ENCODE data around the gene SNCG.
"Not testable (repeated sequence)": the region's sequence is repeated elsewhere in the genome, so short reads cannot be mapped to it uniquely, and the experiment has no call there.

The SNCG gene

GRCh38 chr10:86958116-86958900, at the start of gene SNCG:
SNCG (plus strand) TSS chr10:86958599; CDS start chr10:86958698, 99 bp downstream.
- no peak for DNase-seq (ENCODE audit: low spot score)

GRCh38 chr10:86914734-86915133, 43.7 kb upstream of the SNCG start:
- DNase-seq (ENCODE audit: low spot score) = no peak

GRCh38 chr10:86918022-86918471, 40.4 kb upstream of the SNCG start:
- no peak for DNase-seq (ENCODE audit: low spot score)

- DNase-seq (ENCODE audit: low spot score) = no peak
Measured at GRCh38 chr10:86922553-86922961, 35.8 kb upstream of the SNCG start.

GRCh38 chr10:86929468-86930380, 28.7 kb upstream of the SNCG start:
- no peak for DNase-seq (ENCODE audit: low spot score)

- DNase-seq (ENCODE audit: low spot score) = no peak
Measured at GRCh38 chr10:86931872-86932271, 26.5 kb upstream of the SNCG start.

GRCh38 chr10:86932674-86933073, 25.7 kb upstream of the SNCG start:
- no peak for DNase-seq (ENCODE audit: low spot score)

- DNase-seq (ENCODE audit: low spot score) = not testable (repeated sequence)
Measured at GRCh38 chr10:86934162-86934711, 24.2 kb upstream of the SNCG start.

GRCh38 chr10:86936661-86937501, 21.5 kb upstream of the SNCG start:
- DNase-seq (ENCODE audit: low spot score) = no peak

- no peak for DNase-seq (ENCODE audit: low spot score)
Measured at GRCh38 chr10:86937502-86938154, 20.8 kb upstream of the SNCG start.

GRCh38 chr10:86938260-86938659, 20.1 kb upstream of the SNCG start:
- no peak for DNase-seq (ENCODE audit: low spot score)

GRCh38 chr10:86940076-86940475, 18.3 kb upstream of the SNCG start:
- not testable (repeated sequence) for DNase-seq (ENCODE audit: low spot score)

- DNase-seq (ENCODE audit: low spot score) = no peak
Measured at GRCh38 chr10:86940677-86941076, 17.7 kb upstream of the SNCG start.

- no peak for DNase-seq (ENCODE audit: low spot score)
Measured at GRCh38 chr10:86941426-86941825, 17.0 kb upstream of the SNCG start.

GRCh38 chr10:86941991-86942421, 16.4 kb upstream of the SNCG start:
- DNase-seq (ENCODE audit: low spot score) = no peak

- no peak for DNase-seq (ENCODE audit: low spot score)
Measured at GRCh38 chr10:86942441-86943315, 15.7 kb upstream of the SNCG start.

GRCh38 chr10:86943316-86944030, 14.9 kb upstream of the SNCG start:
- DNase-seq (ENCODE audit: low spot score) = no peak

GRCh38 chr10:86944031-86944419, 14.4 kb upstream of the SNCG start:
- DNase-seq (ENCODE audit: low spot score) = no peak

- no peak for DNase-seq (ENCODE audit: low spot score)
Measured at GRCh38 chr10:86944471-86944870, 13.9 kb upstream of the SNCG start.
